H1 (cell line): ENCODE data around the gene PDYN. TPM values are rescaled to one million over a fixed set of nuclear protein-coding genes. Genes with fewer than 3 reads are reported as not detected.

Source experiments
- CTCF ChIA-PET: fragments of 300-600 bp; sonication (Branson Sonifier 250); formaldehyde crosslinking; loops from one replicate; lab custom pipeline; 2021; ENCODE audit not compliant: partially characterized antibody; lab: Charles Lee
- POLR2A ChIA-PET: fragments of 300-600 bp; sonication (Branson Sonifier 250); formaldehyde crosslinking; loops from one replicate; lab custom pipeline; 2021; ENCODE audit warnings: inconsistent platforms; ENCODE audit not compliant: partially characterized antibody; lab: Charles Lee
- DNase-seq, 2 experiments: peaks; one replicate each; pipeline versions ENCODE4 v3.0.0 to v3.0.0-alpha.2; 2010 to 2022; ENCODE audit warnings: low spot score in 2 of 2, low read depth in 1 of 2, mixed read lengths in 1 of 2
- FAIRE-seq: peaks from 2 replicates; lab custom pipeline; 2011; peaks lifted over from hg19 to GRCh38; lab: Jason Lieb, UNC
- H2AFZ ChIP-seq: 2 replicates; pipeline ENCODE4 v1.8.1; 2012; ENCODE audit warnings: low read length, inconsistent platforms
- H2AK5ac ChIP-seq: 2 replicates; pipeline ENCODE4 v1.6.1; 2013; ENCODE audit warnings: low read depth, low read length
- H2BK120ac ChIP-seq: replicated peaks from 2 replicates; pipeline ENCODE3; 2013; ENCODE audit warnings: low read depth, low read length, inconsistent platforms
- H2BK12ac ChIP-seq: 2 replicates; pipeline ENCODE4 v1.6.1; 2013; ENCODE audit warnings: low read depth, low read length
- H2BK15ac ChIP-seq: 2 replicates; pipeline ENCODE4 v1.6.1; 2013; ENCODE audit warnings: low read length
- H2BK20ac ChIP-seq: 2 replicates; pipeline ENCODE4 v1.6.1; 2013; ENCODE audit warnings: low read length
- H2BK5ac ChIP-seq: 2 replicates; pipeline ENCODE4 v1.6.1; 2013; ENCODE audit warnings: low read depth, low read length
- H3K14ac ChIP-seq: 2 replicates; pipeline ENCODE4 v1.6.1; 2013; ENCODE audit warnings: inconsistent platforms; ENCODE audit not compliant: insufficient read length
- H3K18ac ChIP-seq: 2 replicates; pipeline ENCODE4 v1.6.1; 2013; ENCODE audit warnings: low read length; ENCODE audit errors: extremely low read depth
- H3K23ac ChIP-seq: 2 replicates; pipeline ENCODE4 v1.6.1; 2013; ENCODE audit warnings: inconsistent platforms; ENCODE audit not compliant: insufficient read length
- H3K23me2 ChIP-seq: 2 replicates; pipeline ENCODE4 v1.6.1; 2013; ENCODE audit warnings: low read depth, low read length
- H3K27ac ChIP-seq: 2 replicates; pipeline ENCODE4 v1.6.1; 2011; ENCODE audit warnings: low read depth, low read length, inconsistent platforms
- H3K27me3 ChIP-seq, 4 experiments: replicated peaks in 1 of 4; 1 replicate in 1 of 4; 2 replicates in 3 of 4; pipeline versions ENCODE4 v1.6.1 to v1.8.1; 2011 to 2013; ENCODE audit warnings: low read length in 3 of 4, mild to moderate bottlenecking in 3 of 4, inconsistent platforms in 2 of 4, mixed read lengths in 2 of 4, moderate library complexity in 1 of 4; ENCODE audit not compliant: control insufficient read depth in 3 of 4, insufficient read depth in 3 of 4; ENCODE audit errors: extremely low read depth in 1 of 4
- H3K36me3 ChIP-seq, 4 experiments: 2 replicates each; pipeline versions ENCODE4 v1.6.1 to v1.8.1; 2011 to 2013; ENCODE audit warnings: mild to moderate bottlenecking in 4 of 4, low read length in 3 of 4, moderate library complexity in 2 of 4, control low read depth in 1 of 4, inconsistent platforms in 1 of 4; ENCODE audit not compliant: insufficient read depth in 4 of 4, control insufficient read depth in 2 of 4
- H3K4ac ChIP-seq: replicated peaks from 2 replicates; pipeline ENCODE3; 2013; ENCODE audit warnings: low read length, low read depth, mixed read lengths, inconsistent platforms; ENCODE audit not compliant: insufficient read length
- H3K4me1 ChIP-seq, 4 experiments: replicated peaks in 1 of 4; 1 replicate in 1 of 4; 2 replicates in 3 of 4; pipeline versions ENCODE4 v1.6.1 to v1.8.1; 2011 to 2013; ENCODE audit warnings: low read length in 3 of 4, inconsistent platforms in 2 of 4, mixed read lengths in 1 of 4; ENCODE audit not compliant: insufficient read depth in 4 of 4, control insufficient read depth in 3 of 4
- H3K4me2 ChIP-seq, 2 experiments: 2 replicates each; pipeline versions ENCODE4 v1.6.1 to v1.8.1; 2011 to 2013; ENCODE audit warnings: low read depth in 2 of 2, low read length in 2 of 2, control low read depth in 1 of 2, inconsistent platforms in 1 of 2, mild to moderate bottlenecking in 1 of 2; ENCODE audit not compliant: insufficient read depth in 1 of 2
- H3K4me3 ChIP-seq, 4 experiments: fragments of 200-600, 300-600 bp in 1 of 4; sonication (generic), shearing (Covaris generic), sonication (Bioruptor Twin) in 1 of 4; 2 replicates each; pipeline versions ENCODE4 v1.5.1 to v1.8.1; 2011 to 2016; ENCODE audit warnings: low read length in 4 of 4, low read depth in 3 of 4, control low read depth in 2 of 4, inconsistent platforms in 2 of 4, mild to moderate bottlenecking in 2 of 4, mixed read lengths in 1 of 4, moderate library complexity in 1 of 4; ENCODE audit not compliant: insufficient read depth in 2 of 4; ENCODE audit errors: extremely low read depth in 1 of 4
- H3K56ac ChIP-seq: replicated peaks from 2 replicates; pipeline ENCODE3; 2013; ENCODE audit warnings: low read depth, mild to moderate bottlenecking, mixed read lengths, low read length, inconsistent platforms; ENCODE audit not compliant: insufficient read length
- H3K79me1 ChIP-seq: 2 replicates; pipeline ENCODE4 v1.6.1; 2013; ENCODE audit warnings: low read depth, low read length, control low read depth
- H3K79me2 ChIP-seq, 2 experiments: 2 replicates each; pipeline versions ENCODE4 v1.6.1 to v1.8.1; 2012 to 2013; ENCODE audit warnings: low read length in 2 of 2, mild to moderate bottlenecking in 2 of 2, inconsistent platforms in 1 of 2; ENCODE audit not compliant: insufficient read depth in 2 of 2, control insufficient read depth in 1 of 2
- H3K9ac ChIP-seq, 4 experiments: replicated peaks in 1 of 4; 1 replicate in 1 of 4; 2 replicates in 3 of 4; pipeline versions ENCODE4 v1.6.1 to v1.8.1; 2011 to 2013; ENCODE audit warnings: low read depth in 3 of 4, low read length in 3 of 4, control low read depth in 2 of 4, mild to moderate bottlenecking in 2 of 4, moderate library complexity in 2 of 4, inconsistent platforms in 1 of 4; ENCODE audit errors: extremely low read depth in 1 of 4
- H3K9me3 ChIP-seq, 2 experiments: 2 replicates each; pipeline versions ENCODE4 v1.6.1 to v1.8.1; 2012 to 2013; ENCODE audit warnings: mild to moderate bottlenecking in 2 of 2, moderate library complexity in 2 of 2, control low read depth in 1 of 2, inconsistent platforms in 1 of 2, low read depth in 1 of 2, low read length in 1 of 2, mixed read lengths in 1 of 2; ENCODE audit not compliant: insufficient read depth in 2 of 2
- H4K20me1 ChIP-seq, 2 experiments: replicated peaks in 1 of 2; 2 replicates each; pipeline versions ENCODE3 to v1.8.1; 2011 to 2013; ENCODE audit warnings: inconsistent platforms in 2 of 2, low read length in 2 of 2, mild to moderate bottlenecking in 1 of 2; ENCODE audit not compliant: insufficient read depth in 2 of 2, control insufficient read depth in 1 of 2
- H4K5ac ChIP-seq: 2 replicates; pipeline ENCODE4 v1.6.1; 2013; ENCODE audit warnings: low read length, low read depth, mixed read lengths, inconsistent platforms; ENCODE audit not compliant: insufficient read length
- H4K8ac ChIP-seq: 2 replicates; pipeline ENCODE4 v1.8.0; 2013; ENCODE audit warnings: mild to moderate bottlenecking, moderate library complexity, low read length, inconsistent platforms; ENCODE audit not compliant: insufficient read depth; ENCODE audit errors: extremely low read depth
- H4K91ac ChIP-seq: replicated peaks from 2 replicates; pipeline ENCODE3; 2013; ENCODE audit warnings: low read length, mixed read lengths, inconsistent platforms; ENCODE audit not compliant: insufficient read length
- ASH2L ChIP-seq: fragments of 200-600, 300-600 bp; sonication (generic); IDR thresholded peaks from one replicate; pipeline ENCODE4 v1.7.1; 2017; ENCODE audit warnings: low read length
- CBX5 ChIP-seq: fragments of 300-800, 300-1000 bp; sonication (generic); IDR thresholded peaks from 2 replicates; pipeline ENCODE4 v1.7.1; 2016; ENCODE audit warnings: antibody characterized with exemption, low read length, low read depth
- CTBP2 ChIP-seq: IDR thresholded peaks from 2 replicates; pipeline ENCODE4 v1.7.0; 2011; ENCODE audit warnings: borderline replicate concordance, mild to moderate bottlenecking, moderate library complexity, mixed read lengths, low read length; ENCODE audit not compliant: insufficient read depth, insufficient read length
- EZH2 ChIP-seq: fragments of 200-600 bp; sonication (generic); IDR thresholded peaks from 2 replicates; pipeline ENCODE4 v1.7.1; 2012; ENCODE audit warnings: low read depth, mild to moderate bottlenecking, moderate library complexity, low read length, inconsistent platforms; ENCODE audit not compliant: severe bottlenecking
- HDAC6 ChIP-seq: IDR thresholded peaks from one replicate; pipeline ENCODE4 v1.7.1; 2012; ENCODE audit warnings: low read depth, mild to moderate bottlenecking, inconsistent platforms, low read length, moderate library complexity
- JUND ChIP-seq: IDR thresholded peaks from 2 replicates; pipeline ENCODE4 v1.6.1; 2011; ENCODE audit warnings: mild to moderate bottlenecking, improper control_type of control experiment, low read length
- MAFK ChIP-seq: IDR thresholded peaks from 2 replicates; pipeline ENCODE4 v1.6.1; 2012; ENCODE audit warnings: low read depth, mild to moderate bottlenecking, improper control_type of control experiment, low read length
- NANOG ChIP-seq: IDR thresholded peaks from 2 replicates; pipeline ENCODE4 v1.6.1; 2011; ENCODE audit warnings: low read length, low read depth, mild to moderate bottlenecking, inconsistent platforms; ENCODE audit not compliant: insufficient read depth, poor library complexity, severe bottlenecking
- NRF1 ChIP-seq: IDR thresholded peaks from 2 replicates; pipeline ENCODE4 v1.6.1; 2011; ENCODE audit warnings: mild to moderate bottlenecking, low read depth, low read length, improper control_type of control experiment
- POLR2A ChIP-seq, 2 experiments: IDR thresholded peaks; 1 replicate in 1 of 2; 2 replicates in 1 of 2; pipeline ENCODE4 v1.6.1; 2011; ENCODE audit warnings: low read depth in 2 of 2, low read length in 2 of 2, mild to moderate bottlenecking in 2 of 2; ENCODE audit errors: control extremely low read depth in 1 of 2
- POU5F1 ChIP-seq: IDR thresholded peaks from 2 replicates; pipeline ENCODE4 v1.6.1; 2011; ENCODE audit warnings: low read depth, mild to moderate bottlenecking, low read length, moderate library complexity
- SIRT6 ChIP-seq: IDR thresholded peaks from one replicate; pipeline ENCODE4 v1.7.1; 2012; ENCODE audit warnings: low read length, inconsistent platforms
- SP2 ChIP-seq: IDR thresholded peaks from 2 replicates; pipeline ENCODE4 v1.6.1; 2012; ENCODE audit warnings: mild to moderate bottlenecking, low read length, inconsistent platforms
- TAF1 ChIP-seq: IDR thresholded peaks from 2 replicates; pipeline ENCODE4 v1.6.1; 2011; ENCODE audit warnings: mild to moderate bottlenecking, low read depth, low read length
- TEAD4 ChIP-seq: IDR thresholded peaks from 2 replicates; pipeline ENCODE4 v1.6.1; 2012; ENCODE audit warnings: low read depth, low read length, inconsistent platforms, mixed read lengths
- ZNF274 ChIP-seq: IDR thresholded peaks from 2 replicates; pipeline ENCODE4 v1.7.0; 2012; ENCODE audit warnings: low read length, borderline replicate concordance; ENCODE audit errors: extremely low read depth
- WGBS, 2 experiments: shearing (Covaris generic) in 1 of 2; methylation state at CpG; one replicate each; pipeline versions ENCODE4 v1.1.6 to v1.1.7; 2013 to 2015; ENCODE audit warnings: low lambda C conversion rate in 2 of 2, mixed read lengths in 2 of 2, inconsistent platforms in 1 of 2, low coverage in 1 of 2, missing lambda C conversion rate in 1 of 2; ENCODE audit not compliant: insufficient replicate concordance in 2 of 2, insufficient coverage in 1 of 2, insufficient read length in 1 of 2; ENCODE audit errors: extremely low coverage in 1 of 2, missing lambda C conversion rate in 1 of 2; 5-methylcytosine and 5-hydroxymethylcytosine counted together
- polyA plus RNA-seq, 7 experiments: library from polyadenylated mRNA; depleted of rRNA in 3 of 7; stranded (reverse) in 5 of 7; unstranded in 2 of 7; fragments of >200 nt in 5 of 7; fragments of 200-250 nt in 2 of 7; gene quantifications; 1 replicate in 5 of 7; 2 replicates in 1 of 7; 4 replicates in 1 of 7; pipeline versions ENCODE4 v1.2.1 to v1.2.3, GENCODE V29; 2011 to 2013; ENCODE audit warnings: missing spikeins in 2 of 7, mixed read lengths in 2 of 7
- total RNA-seq: library from RNA; stranded (reverse); fragmentation: NEBNext Ultra II Directional; extraction: Animal tissue kit (Norgen Biotek cat#: 25700); gene quantifications from 2 replicates; pipeline ENCODE4 v1.2.1, GENCODE V29; 2021

The PDYN gene
- total and polyA plus RNA-seq, 2 of the 8 experiments (the other 6 are each of a cell fraction or from before 2014, with no cell fraction given) = 0.54 to 0.60 TPM

- Histone ChIP-seq H3K79me1 (no peaks in the 10 kb centered on the region), H3K27me3 (peaks cover 0 to 4% (median 0%) of the 10 kb centered on the region in 4 experiments; a peak in 2 of 7 replicates), H3K14ac (no peak overlapping the region), H2AK5ac (no peak overlapping the region), H3K4me3 (no peak overlapping the region), H3K18ac (no peak overlapping the region), H3K4ac (no peak overlapping the region), H3K56ac (no peak overlapping the region), H3K36me3 (no peaks in the 10 kb centered on the region), H3K23ac (no peak overlapping the region), H3K4me1 (peaks cover 4 to 17% (median 11%) of the 10 kb centered on the region in 4 experiments; a peak in 6 of 7 replicates), H3K27ac (no peak overlapping the region), H3K9me3 (no peaks in the 10 kb centered on the region), H2BK120ac (no peak overlapping the region), H2AFZ (no peak overlapping the region), H4K8ac (no peak overlapping the region), H3K79me2 (no peaks in the 10 kb centered on the region), H4K20me1 (no peaks in the 10 kb centered on the region), H2BK20ac (no peak overlapping the region), H4K5ac (no peak overlapping the region), H2BK5ac (no peak overlapping the region), H3K23me2 (no peaks in the 10 kb centered on the region; the same call in 1 of the 2 replicates), H2BK12ac (no peak overlapping the region), H3K9ac (no peak overlapping the region), H2BK15ac (no peak overlapping the region), H4K91ac (no peak overlapping the region), H3K4me2 (no peak overlapping the region)
- FAIRE-seq (no peak), DNase-seq (no peak)
- 82% methylated on average over 5 of the region's 5 CpGs; no CpG with 5 or more reads in 1 of the 2 experiments for WGBS, 2 experiments
- POLR2A ChIA-PET = interaction anchor here (1.1 kb wide), 1 partner anchor 136 kb away, joined by 3 read pairs; no protein-coding TSS in a partner anchor
- CTCF ChIA-PET = no interaction called here
- TF ChIP-seq TAF1 = no peak
- TF ChIP-seq TEAD4 = no peak
- TF ChIP-seq CTBP2 = no peak
- TF ChIP-seq MAFK = no peak
- TF ChIP-seq JUND = no peak
- no peak for TF ChIP-seq HDAC6
- no peak for TF ChIP-seq SP2
- no peak for TF ChIP-seq POU5F1
- no peak for TF ChIP-seq ZNF274
- no peak for TF ChIP-seq NRF1
- TF ChIP-seq NANOG = no peak
- no peak for TF ChIP-seq CBX5
- TF ChIP-seq ASH2L = no peak
- no peak for TF ChIP-seq EZH2
- TF ChIP-seq SIRT6 = no peak
- TF ChIP-seq POLR2A (IDR thresholded peaks at IDR 0.05; ENCODE audit: control extremely low read depth in 1 of 2, low read depth in 2 of 2, low read length in 2 of 2) = no peak
Observed at GRCh38 chr20:1961374-1961773, 32.5 kb downstream of the PDYN start.
